ENCODE data around the gene OSBPL6.
A peak's percentile ranks its signal among the peaks of the same experiment; 100 is the strongest.

The OSBPL6 gene

DNA sequence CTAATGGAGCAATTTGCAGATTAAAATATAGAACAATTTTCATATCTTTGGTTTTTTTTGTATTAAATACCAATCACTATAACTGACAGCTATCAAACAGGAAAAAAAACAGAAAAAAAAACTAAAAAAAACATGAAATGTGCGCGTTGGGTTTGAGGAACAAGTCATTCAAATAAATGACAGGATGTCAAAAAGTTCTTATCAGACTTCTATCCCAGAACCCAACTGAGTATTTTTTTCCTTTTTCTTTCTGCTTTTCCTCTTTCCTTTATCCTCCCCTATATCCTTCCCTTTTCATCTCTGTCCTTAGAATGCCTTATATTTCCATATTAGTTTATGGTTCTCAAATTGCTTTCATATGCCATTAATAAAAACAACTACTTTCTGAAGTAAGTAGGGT, 242.3 kb downstream of the OSBPL6 start:
- TF ChIP-seq, protein P1, sequence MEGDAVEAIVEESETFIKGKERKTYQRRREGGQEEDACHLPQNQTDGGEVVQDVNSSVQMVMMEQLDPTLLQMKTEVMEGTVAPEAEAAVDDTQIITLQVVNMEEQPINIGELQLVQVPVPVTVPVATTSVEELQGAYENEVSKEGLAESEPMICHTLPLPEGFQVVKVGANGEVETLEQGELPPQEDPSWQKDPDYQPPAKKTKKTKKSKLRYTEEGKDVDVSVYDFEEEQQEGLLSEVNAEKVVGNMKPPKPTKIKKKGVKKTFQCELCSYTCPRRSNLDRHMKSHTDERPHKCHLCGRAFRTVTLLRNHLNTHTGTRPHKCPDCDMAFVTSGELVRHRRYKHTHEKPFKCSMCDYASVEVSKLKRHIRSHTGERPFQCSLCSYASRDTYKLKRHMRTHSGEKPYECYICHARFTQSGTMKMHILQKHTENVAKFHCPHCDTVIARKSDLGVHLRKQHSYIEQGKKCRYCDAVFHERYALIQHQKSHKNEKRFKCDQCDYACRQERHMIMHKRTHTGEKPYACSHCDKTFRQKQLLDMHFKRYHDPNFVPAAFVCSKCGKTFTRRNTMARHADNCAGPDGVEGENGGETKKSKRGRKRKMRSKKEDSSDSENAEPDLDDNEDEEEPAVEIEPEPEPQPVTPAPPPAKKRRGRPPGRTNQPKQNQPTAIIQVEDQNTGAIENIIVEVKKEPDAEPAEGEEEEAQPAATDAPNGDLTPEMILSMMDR (IDR thresholded peaks at IDR 0.05) = no peak
- no peak for TF ChIP-seq ZFX (IDR thresholded peaks at IDR 0.05; ENCODE audit: borderline replicate concordance)
- no peak overlapping the region for H3K27ac ChIP-seq

DNA sequence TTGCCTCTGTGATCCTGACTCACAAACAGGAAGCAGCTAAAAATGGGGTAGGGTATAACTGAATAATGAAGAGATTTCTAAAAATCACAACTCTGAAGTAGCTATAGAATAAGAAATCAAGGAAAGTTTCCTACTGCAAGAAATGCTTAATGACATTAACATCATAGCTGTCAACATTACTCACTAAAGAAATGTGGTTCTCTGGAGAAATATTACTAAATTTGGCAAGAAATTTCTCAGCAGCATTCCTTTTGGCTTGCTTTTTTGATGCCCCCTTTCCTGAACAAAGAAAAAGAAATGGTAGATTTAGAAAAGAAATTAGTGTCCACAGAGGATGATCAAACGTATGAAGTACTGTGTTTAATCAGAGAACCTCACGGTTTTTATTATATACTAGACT, 247.1 kb downstream of the OSBPL6 start:
- no peak overlapping the region for H3K27ac ChIP-seq
- no peak for TF ChIP-seq ZFX (IDR thresholded peaks at IDR 0.05; ENCODE audit: borderline replicate concordance)
- TF ChIP-seq, protein P1 (IDR thresholded peaks at IDR 0.05) = no peak

DNA sequence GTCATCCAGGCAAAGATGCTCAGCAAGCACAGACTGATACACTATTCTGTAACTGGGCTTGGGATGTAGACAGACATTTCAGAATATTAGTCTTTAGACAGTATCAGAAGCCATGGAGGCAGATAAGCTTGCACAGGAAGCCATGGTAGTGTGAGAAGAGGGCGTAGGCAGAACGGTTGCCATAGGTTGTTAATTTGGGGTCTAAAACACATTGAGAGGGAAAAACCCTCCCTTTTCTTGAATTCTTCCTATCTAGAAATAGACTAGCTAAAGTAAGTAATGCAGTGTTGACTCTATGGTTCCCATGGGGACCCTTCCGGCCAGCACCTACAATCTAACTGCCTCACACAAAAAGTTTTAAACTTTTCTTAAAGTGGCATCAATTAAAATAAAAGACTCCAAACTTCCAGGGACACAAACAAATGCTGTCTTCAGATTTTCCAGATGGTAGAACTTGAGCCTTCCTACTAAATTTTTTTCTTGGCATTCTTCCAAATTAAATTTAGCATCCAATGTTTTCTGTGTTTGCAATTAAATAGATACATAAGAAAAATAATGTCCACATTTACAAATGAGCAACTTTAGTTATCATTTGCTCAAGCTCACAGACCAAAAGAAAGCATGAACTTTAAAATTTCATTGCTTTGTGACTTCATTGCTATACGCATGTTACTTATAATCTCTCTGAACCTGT, 254.8 kb downstream of the OSBPL6 start:
- H3K27ac ChIP-seq = peak overlapping the region; percentile 90; the same call in 1 of the 2 replicates
- no peak for TF ChIP-seq ZFX (IDR thresholded peaks at IDR 0.05; ENCODE audit: borderline replicate concordance)
- TF ChIP-seq, protein P1 (IDR thresholded peaks at IDR 0.05) = no peak

DNA sequence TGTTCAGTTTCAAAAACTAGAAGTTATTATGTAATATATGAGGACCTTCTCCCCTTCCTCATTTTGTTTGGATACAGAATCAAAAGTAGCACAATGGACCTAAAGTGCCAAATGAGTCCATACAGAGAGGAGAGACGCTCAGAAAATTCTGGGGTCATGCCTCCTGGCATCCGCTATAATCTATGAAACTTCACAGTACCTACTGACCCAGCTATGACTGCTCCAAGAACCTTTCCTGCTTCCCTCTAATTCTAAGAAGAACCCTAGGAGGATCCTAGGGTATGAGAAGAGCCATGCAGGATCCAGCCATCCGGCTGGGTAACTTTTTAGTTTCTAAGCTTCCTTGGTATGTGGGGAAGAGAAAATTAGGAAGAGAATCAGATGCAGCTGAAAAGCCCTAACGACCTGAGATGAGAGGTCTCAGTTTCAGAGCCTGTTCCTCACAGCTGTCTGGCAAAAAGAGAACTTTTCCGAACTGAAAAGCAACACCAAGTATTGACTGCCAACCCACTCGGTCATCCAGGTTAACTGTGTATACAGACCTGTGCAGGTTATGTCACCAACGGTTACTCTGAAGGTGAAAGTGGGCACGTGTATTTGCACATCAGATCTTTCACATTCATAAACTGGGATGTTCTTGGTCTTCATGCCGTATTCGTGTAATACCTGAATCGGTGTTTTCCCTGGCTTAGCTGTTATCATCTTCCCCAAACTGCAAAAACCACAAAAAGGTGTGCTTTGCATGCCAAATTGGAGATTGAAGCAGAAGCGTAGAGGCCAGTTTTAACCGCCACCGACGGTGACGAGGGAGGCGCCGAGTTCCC, 255.6 kb downstream of the OSBPL6 start:
- TF ChIP-seq, protein P1 (IDR thresholded peaks at IDR 0.05) = no peak
- H3K27ac ChIP-seq = peak overlapping the region; percentile 90

DNA sequence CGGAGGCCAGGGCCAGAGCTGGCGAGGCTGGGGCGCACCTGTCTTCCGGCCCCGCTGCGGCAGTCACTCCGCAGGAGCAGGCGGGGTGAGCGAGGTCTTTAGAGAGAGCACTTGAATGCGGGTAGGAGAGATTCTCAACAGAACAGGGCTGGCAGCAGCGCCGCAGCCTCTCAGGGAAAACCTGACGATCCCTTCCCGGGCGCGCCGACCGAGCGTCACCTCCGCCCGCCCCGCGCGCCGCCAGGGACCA, 256.1 kb downstream of the OSBPL6 start:
- H3K27ac ChIP-seq = peak overlapping the region; percentile 90
- TF ChIP-seq, protein P1 (IDR thresholded peaks at IDR 0.05) = no peak
- TF ChIP-seq ZFX (IDR thresholded peaks at IDR 0.05; ENCODE audit: borderline replicate concordance) = no peak

DNA sequence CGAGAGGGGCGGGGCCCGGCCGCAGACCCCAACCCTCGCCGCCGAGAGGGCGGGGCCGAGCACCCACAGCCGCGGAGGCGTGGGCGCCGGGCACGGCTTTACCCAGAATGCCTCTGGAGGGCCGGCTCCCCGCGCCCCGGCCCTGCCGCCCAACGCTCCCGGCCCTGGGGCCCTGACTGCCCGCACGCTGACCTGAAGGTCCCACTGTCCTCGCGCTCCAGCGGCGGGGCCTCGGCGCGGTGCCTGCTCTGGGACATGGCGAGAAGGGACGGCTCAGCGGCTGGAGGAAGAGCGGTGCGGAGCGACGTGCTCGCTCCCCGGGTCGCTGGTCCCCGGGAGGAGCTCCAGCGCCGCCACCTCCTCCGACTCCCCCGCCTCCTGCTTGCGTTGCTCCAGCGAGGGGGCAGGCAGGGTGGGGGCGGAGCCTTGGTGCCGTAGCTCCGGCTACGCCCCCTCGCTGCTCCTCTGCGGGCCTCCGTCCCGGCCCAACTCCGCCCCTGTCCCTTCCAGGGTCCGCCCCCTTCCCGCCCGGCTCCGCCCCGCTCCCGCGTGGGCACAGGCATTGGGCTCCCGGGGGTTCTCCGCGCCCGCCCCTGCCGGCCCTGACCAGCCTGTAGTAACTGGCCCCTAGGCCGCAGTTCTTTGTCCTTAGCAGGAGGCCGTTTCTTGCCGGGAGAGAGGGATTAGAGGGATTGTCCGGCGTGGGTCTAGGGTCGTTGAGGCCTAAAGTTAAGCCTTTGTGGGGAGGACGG, 256.6 kb downstream of the OSBPL6 start, which contains the start of the genes PJVK and PRKRA:
PJVK (plus strand) TSS at position 605 of the 752 bp plus-strand sequence. CDS start 2,032 bp downstream, outside the sequence.
PRKRA (minus strand) TSS at position 402 of the 752 bp plus-strand sequence; CDS start at position 257, 145 bp downstream.
- H3K27ac ChIP-seq = peak within 1 kb of the TSS; percentile 90

More for the DNA sequence above, 256.6 kb downstream of the OSBPL6 start, which contains the start of the genes PJVK and PRKRA:
- no peak for TF ChIP-seq ZFX (IDR thresholded peaks at IDR 0.05; ENCODE audit: borderline replicate concordance)
- TF ChIP-seq, protein P1 (IDR thresholded peaks at IDR 0.05) = no peak

Measured in 22Rv1 (cell line).